MCF 10A (cell line): ENCODE results near the gene AP1G2. TPM values are rescaled to one million over a fixed set of nuclear protein-coding genes. Genes with fewer than 3 reads are reported as not detected.

ENCODE experiments used
- BruUV-seq: library from RNA; stranded (reverse); fragments of 400-500 nt; replicated peaks from 2 replicates; lab custom pipeline; 2021; lab: Mats Ljungman, UMichigan
- CTCF ChIA-PET: fragments of 300-600 bp; sonication (Branson Sonifier 250); formaldehyde crosslinking; extraction: SDS; loops from one replicate; lab custom pipeline; 2021; ENCODE audit warnings: antibody characterized with exemption, inconsistent platforms; lab: Yijun Ruan, JAX
- POLR2A ChIA-PET: fragments of 300-600, 350-650 bp; sonication (Branson Sonifier 250); formaldehyde crosslinking; extraction: SDS; loops from one replicate; lab custom pipeline; 2020; ENCODE audit warnings: antibody characterized with exemption, inconsistent platforms; lab: Yijun Ruan, JAX
- DNase-seq: peaks from one replicate; pipeline ENCODE4 v3.0.0-alpha.2; 2018; ENCODE audit not compliant: unreplicated experiment
- H3K27ac Mint-ChIP-seq: one replicate; pipeline ENCODE4 v1.8.0; 2022; ENCODE audit warnings: mild to moderate bottlenecking, low read depth, mixed read lengths; ENCODE audit not compliant: unreplicated experiment
- H3K27me3 Mint-ChIP-seq: one replicate; pipeline ENCODE4 v1.8.0; 2022; ENCODE audit warnings: mixed read lengths; ENCODE audit not compliant: insufficient read depth, unreplicated experiment
- H3K36me3 Mint-ChIP-seq: one replicate; pipeline ENCODE4 v1.8.0; 2022; ENCODE audit warnings: mild to moderate bottlenecking, moderate library complexity, mixed read lengths; ENCODE audit not compliant: insufficient read depth, unreplicated experiment
- H3K4me1 Mint-ChIP-seq: one replicate; pipeline ENCODE4 v1.8.0; 2022; ENCODE audit warnings: mixed read lengths; ENCODE audit not compliant: insufficient read depth, unreplicated experiment
- H3K4me3 Mint-ChIP-seq: one replicate; pipeline ENCODE4 v1.8.0; 2022; ENCODE audit warnings: mild to moderate bottlenecking, moderate library complexity, mixed read lengths; ENCODE audit not compliant: unreplicated experiment
- H3K9me3 Mint-ChIP-seq: one replicate; pipeline ENCODE4 v1.8.0; 2022; ENCODE audit warnings: mixed read lengths; ENCODE audit not compliant: unreplicated experiment
- intact Hi-C: fragments of 100-400 bp; cut with micrococcal nuclease; formaldehyde crosslinking; loops from 2 replicates; pipeline ENCODE4 v1.14.1; 2022
- total RNA-seq: library from RNA; stranded (reverse); gene quantifications from 2 replicates; pipeline ENCODE4 v1.2.3, GENCODE V29; 2022
- TF ChIP-seq, protein P1 (sequence below): fragments of 200-600 bp; IDR thresholded peaks from one replicate; pipeline ENCODE4 v1.8.0; 2022; ENCODE audit warnings: antibody characterized with exemption, mild to moderate bottlenecking; ENCODE audit not compliant: unreplicated experiment

The AP1G2 gene
- total RNA-seq, 1 experiment from 2014 or later, result 89.2 TPM

- CTCF ChIA-PET, result interaction anchor here (0.5 to 1.2 kb wide), 6 partner anchors 10 to 39 kb away, joined by 3 to 5 read pairs (median 3); no protein-coding TSS in a partner anchor
- no peaks in the 10 kb centered on the region for H3K4me1 Mint-ChIP-seq
- no peak overlapping the region for H3K27ac Mint-ChIP-seq
- no peak for DNase-seq
- intact Hi-C loops, result no loop called here
- TF ChIP-seq, protein P1, sequence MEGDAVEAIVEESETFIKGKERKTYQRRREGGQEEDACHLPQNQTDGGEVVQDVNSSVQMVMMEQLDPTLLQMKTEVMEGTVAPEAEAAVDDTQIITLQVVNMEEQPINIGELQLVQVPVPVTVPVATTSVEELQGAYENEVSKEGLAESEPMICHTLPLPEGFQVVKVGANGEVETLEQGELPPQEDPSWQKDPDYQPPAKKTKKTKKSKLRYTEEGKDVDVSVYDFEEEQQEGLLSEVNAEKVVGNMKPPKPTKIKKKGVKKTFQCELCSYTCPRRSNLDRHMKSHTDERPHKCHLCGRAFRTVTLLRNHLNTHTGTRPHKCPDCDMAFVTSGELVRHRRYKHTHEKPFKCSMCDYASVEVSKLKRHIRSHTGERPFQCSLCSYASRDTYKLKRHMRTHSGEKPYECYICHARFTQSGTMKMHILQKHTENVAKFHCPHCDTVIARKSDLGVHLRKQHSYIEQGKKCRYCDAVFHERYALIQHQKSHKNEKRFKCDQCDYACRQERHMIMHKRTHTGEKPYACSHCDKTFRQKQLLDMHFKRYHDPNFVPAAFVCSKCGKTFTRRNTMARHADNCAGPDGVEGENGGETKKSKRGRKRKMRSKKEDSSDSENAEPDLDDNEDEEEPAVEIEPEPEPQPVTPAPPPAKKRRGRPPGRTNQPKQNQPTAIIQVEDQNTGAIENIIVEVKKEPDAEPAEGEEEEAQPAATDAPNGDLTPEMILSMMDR, result no peak
- H3K27me3 Mint-ChIP-seq, result no peaks in the 10 kb centered on the region
- H3K4me3 Mint-ChIP-seq, result no peak overlapping the region
- no peaks in the 10 kb centered on the region for H3K9me3 Mint-ChIP-seq
- POLR2A ChIA-PET, result no interaction called here
- no TSS peak for BruUV-seq
- peaks cover 9% of the 10 kb centered on the region for H3K36me3 Mint-ChIP-seq
Measured at GRCh38 chr14:23521785-23522640, 45.6 kb downstream of the AP1G2 start.

GRCh38 chr14:23520899-23521533, 46.6 kb downstream of the AP1G2 start:
- ChIA-PET POLR2A (no interaction called here), CTCF (interaction anchor here (0.5 to 1.5 kb wide), 6 partner anchors 11 to 141 kb away, joined by 3 to 6 read pairs (median 4); no protein-coding TSS in a partner anchor)
- H3K36me3 Mint-ChIP-seq, result peaks cover 9% of the 10 kb centered on the region
- no peaks in the 10 kb centered on the region for H3K27me3 Mint-ChIP-seq
- no peak overlapping the region for H3K27ac Mint-ChIP-seq
- H3K4me1 Mint-ChIP-seq, result no peaks in the 10 kb centered on the region
- no TSS peak for BruUV-seq
- H3K4me3 Mint-ChIP-seq, result no peak overlapping the region
- intact Hi-C loops, result no loop called here
- no peaks in the 10 kb centered on the region for H3K9me3 Mint-ChIP-seq
- TF ChIP-seq, protein P1, result no peak
- DNase-seq, result no peak

GRCh38 chr14:23518709-23519108, 48.9 kb downstream of the AP1G2 start:
- H3K27ac Mint-ChIP-seq, result no peak overlapping the region
- no peak overlapping the region for H3K4me3 Mint-ChIP-seq
- no peaks in the 10 kb centered on the region for H3K9me3 Mint-ChIP-seq
- TF ChIP-seq, protein P1, result no peak
- ChIA-PET POLR2A (interaction anchor here (0.6 kb wide), 1 partner anchor 37 kb away, joined by 3 read pairs; no protein-coding TSS in a partner anchor), CTCF (no interaction called here)
- peaks cover 4% of the 10 kb centered on the region for H3K36me3 Mint-ChIP-seq
- no peaks in the 10 kb centered on the region for H3K4me1 Mint-ChIP-seq
- no peak for DNase-seq
- intact Hi-C loops, result no loop called here
- H3K27me3 Mint-ChIP-seq, result no peaks in the 10 kb centered on the region
- BruUV-seq, result no TSS peak

DNA sequence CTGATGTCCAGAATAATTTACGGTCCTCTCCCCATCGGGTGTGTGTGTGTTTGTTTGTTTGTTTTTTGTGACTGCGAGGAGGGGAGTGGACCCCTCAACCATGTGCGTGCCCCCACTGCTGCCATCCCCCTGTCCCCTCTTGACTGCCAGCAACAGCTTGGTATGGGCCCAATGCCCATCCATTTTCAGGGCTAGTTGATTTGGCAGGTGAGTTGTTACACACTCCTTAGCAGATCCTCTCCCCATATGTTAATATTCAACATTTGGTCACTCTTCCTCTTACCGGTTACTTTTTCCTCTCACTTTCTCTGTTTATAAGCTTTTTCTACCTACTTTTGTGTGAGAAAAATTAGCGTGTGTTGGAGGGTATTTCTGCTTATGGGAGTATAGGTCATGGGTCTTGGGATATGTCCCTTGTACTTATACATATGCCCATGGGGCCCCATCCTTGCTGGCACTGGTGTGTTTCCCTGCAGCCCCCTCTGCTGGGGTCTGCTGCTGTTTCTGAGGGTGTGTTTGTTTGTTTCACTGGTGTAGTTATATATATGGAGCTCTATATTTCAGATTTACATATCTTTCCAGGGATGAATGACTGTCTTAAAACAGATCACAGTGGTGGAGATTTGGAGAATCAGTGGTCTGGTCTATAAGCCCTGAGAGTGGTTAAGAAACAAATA, 49.8 kb downstream of the AP1G2 start:
- BruUV-seq, result no TSS peak
- TF ChIP-seq, protein P1, result no peak
- intact Hi-C loops, result no loop called here

More for the DNA sequence above, 49.8 kb downstream of the AP1G2 start:
- Mint-ChIP-seq H3K36me3 (peaks cover 4% of the 10 kb centered on the region), H3K9me3 (no peaks in the 10 kb centered on the region), H3K27ac (no peak overlapping the region), H3K4me1 (no peaks in the 10 kb centered on the region), H3K4me3 (no peak overlapping the region), H3K27me3 (no peaks in the 10 kb centered on the region)
- ChIA-PET CTCF (interaction anchor here (0.7 kb wide), 1 partner anchor 8 kb away, joined by 3 read pairs; no protein-coding TSS in a partner anchor), POLR2A (interaction anchor here (0.7 kb wide), 1 partner anchor 145 kb away, joined by 3 read pairs; the partner anchor contains the start of gene IL25)
- DNase-seq, result no peak
